B cell (primary cell): Measurements from ENCODE around the gene PRKN. TPM values are rescaled to one million over a fixed set of nuclear protein-coding genes. Genes with fewer than 3 reads are reported as not detected.

ENCODE experiments used
- ATAC-seq: fragments of 200-7000 bp; cut with Tn5 transposase; one replicate; pipeline ENCODE4 v1.10.0; 2021; ENCODE audit warnings: low read depth, mild to moderate bottlenecking, moderate number of reproducible peaks, moderate library complexity
- CTCF ChIA-PET: fragments of 350-600 bp; sonication (Branson Sonifier 250); formaldehyde crosslinking; loops from one replicate; lab custom pipeline; 2021; ENCODE audit warnings: antibody characterized with exemption, inconsistent platforms; lab: Charles Lee
- POLR2A ChIA-PET: fragments of 350-600 bp; sonication (Branson Sonifier 250); formaldehyde crosslinking; loops from one replicate; lab custom pipeline; 2021; ENCODE audit warnings: antibody characterized with exemption; lab: Charles Lee
- DNase-seq: peaks from one replicate; pipeline ENCODE4 v3.0.0; 2013
- H2AFZ ChIP-seq: 2 replicates; pipeline ENCODE4 v1.6.1; 2012; ENCODE audit warnings: mild to moderate bottlenecking, low read depth, low read length; ENCODE audit not compliant: insufficient read depth, poor library complexity, severe bottlenecking
- H3K27ac ChIP-seq, 2 donors: 1 replicate in 1 of 2; 2 replicates in 1 of 2; pipeline ENCODE4 v1.5.1; 2012 to 2013; ENCODE audit warnings: low read length in 2 of 2, mild to moderate bottlenecking in 2 of 2, moderate library complexity in 1 of 2
- H3K27me3 ChIP-seq, 4 experiments: fragments of 200-600 bp in 1 of 4; sonication (generic) in 1 of 4; replicated peaks in 1 of 4; 1 replicate in 2 of 4; 2 replicates in 2 of 4; pipeline versions ENCODE4 v1.6.1 to v1.7.0; 2013 to 2016; ENCODE audit warnings: low read length in 3 of 4, mild to moderate bottlenecking in 2 of 4, mixed read lengths in 1 of 4, moderate library complexity in 1 of 4; ENCODE audit not compliant: insufficient read depth in 4 of 4, control insufficient read depth in 3 of 4; ENCODE audit errors: control extremely low read depth in 1 of 4
- H3K36me3 ChIP-seq, 2 experiments: replicated peaks in 1 of 2; 1 replicate in 1 of 2; 2 replicates in 1 of 2; pipeline versions ENCODE4 v1.6.1 to v1.7.1; 2013; ENCODE audit warnings: low read length in 1 of 2; ENCODE audit not compliant: insufficient read depth in 2 of 2, control insufficient read depth in 1 of 2; ENCODE audit errors: control extremely low read depth in 1 of 2, extremely low read depth in 1 of 2
- H3K4me1 ChIP-seq, 2 donors: fragments of 200-600 bp in 1 of 2; sonication (generic) in 1 of 2; 1 replicate in 1 of 2; 2 replicates in 1 of 2; pipeline versions ENCODE4 v1.5.1 to v1.6.1; 2013 to 2017; ENCODE audit warnings: low read length in 2 of 2; ENCODE audit not compliant: control insufficient read depth in 2 of 2, insufficient read depth in 2 of 2
- H3K4me2 ChIP-seq: replicated peaks from 2 replicates; pipeline ENCODE3; 2012; ENCODE audit warnings: mild to moderate bottlenecking, low read depth, low read length; ENCODE audit not compliant: poor library complexity, severe bottlenecking
- H3K4me3 ChIP-seq, 5 experiments: fragments of 200-600 bp in 1 of 5; sonication (generic) in 1 of 5; 1 replicate in 3 of 5; 2 replicates in 2 of 5; pipeline versions ENCODE4 v1.5.1 to v1.7.0; 2011 to 2016; ENCODE audit warnings: low read length in 4 of 5, mild to moderate bottlenecking in 4 of 5, low read depth in 2 of 5, control low read depth in 1 of 5, moderate library complexity in 1 of 5; ENCODE audit not compliant: insufficient read depth in 1 of 5; ENCODE audit errors: control extremely low read depth in 1 of 5, extremely low read depth in 1 of 5
- H3K79me2 ChIP-seq: fragments of 200-600 bp; sonication (generic); one replicate; pipeline ENCODE4 v1.6.0; 2016; ENCODE audit warnings: low read length; ENCODE audit not compliant: control insufficient read depth, insufficient read depth
- H3K9ac ChIP-seq: fragments of 200-600 bp; sonication (generic); 2 replicates; pipeline ENCODE4 v1.6.1; 2017; ENCODE audit warnings: mild to moderate bottlenecking, low read length, moderate library complexity
- H3K9me3 ChIP-seq, 3 donors: one replicate each; pipeline versions ENCODE4 v1.6.1 to v1.7.1; 2013; ENCODE audit warnings: low read length in 2 of 3; ENCODE audit not compliant: control insufficient read depth in 2 of 3, insufficient read depth in 1 of 3; ENCODE audit errors: control extremely low read depth in 1 of 3
- H4K20me1 ChIP-seq: 2 replicates; pipeline ENCODE4 v1.6.0; 2012; ENCODE audit warnings: mild to moderate bottlenecking, low read length; ENCODE audit not compliant: insufficient read depth, control insufficient read depth, poor library complexity, severe bottlenecking
- H3K27ac Mint-ChIP-seq: one replicate; pipeline ENCODE4 v1.8.0; 2021; ENCODE audit warnings: mixed read lengths
- H3K27me3 Mint-ChIP-seq: one replicate; pipeline ENCODE4 v1.8.0; 2021; ENCODE audit warnings: mixed read lengths
- H3K4me1 Mint-ChIP-seq: one replicate; pipeline ENCODE4 v1.8.0; 2021; ENCODE audit warnings: mixed read lengths
- H3K4me3 Mint-ChIP-seq: one replicate; pipeline ENCODE4 v1.8.0; 2021; ENCODE audit warnings: mixed read lengths
- H3K9me3 Mint-ChIP-seq: one replicate; pipeline ENCODE4 v1.8.0; 2022; ENCODE audit warnings: mixed read lengths; ENCODE audit not compliant: insufficient read depth
- EZH2 ChIP-seq: IDR thresholded peaks from 2 replicates; pipeline ENCODE4 v1.6.1; 2012; ENCODE audit warnings: borderline replicate concordance, low read depth, mild to moderate bottlenecking, moderate library complexity, low read length; ENCODE audit not compliant: insufficient read depth, poor library complexity, severe bottlenecking
- WGBS: methylation state at CpG from one replicate; pipeline ENCODE4 v1.1.5; 2013; ENCODE audit warnings: missing lambda C conversion rate; ENCODE audit not compliant: insufficient coverage; 5-methylcytosine and 5-hydroxymethylcytosine counted together
- intact Hi-C: fragments of 100-400 bp; cut with micrococcal nuclease; formaldehyde crosslinking; loops from one replicate; pipeline ENCODE4 v1.10.0; 2022
- polyA plus RNA-seq: library from polyadenylated mRNA; depleted of rRNA; stranded (reverse); fragments of >200 nt; gene quantifications from 2 replicates; pipeline ENCODE4 v1.2.3, GENCODE V29; 2012
- total RNA-seq, 2 donors: library from RNA; stranded (reverse); fragments of 120-200 nt in 1 of 2; gene quantifications; 1 replicate in 1 of 2; 2 replicates in 1 of 2; pipeline versions ENCODE4 v1.2.3 to v1.2.4, GENCODE V29; 2013 to 2022
- TF ChIP-seq, protein P1 (sequence below): fragments of 200-600 bp; IDR thresholded peaks from one replicate; pipeline ENCODE4 v1.8.0; 2022; ENCODE audit warnings: antibody characterized with exemption, mild to moderate bottlenecking

The PRKN gene
- total and polyA plus RNA-seq, 2 donors (not counting 1 experiment from before 2014, with no cell fraction given) = 1.6 to 6.2 TPM

DNA sequence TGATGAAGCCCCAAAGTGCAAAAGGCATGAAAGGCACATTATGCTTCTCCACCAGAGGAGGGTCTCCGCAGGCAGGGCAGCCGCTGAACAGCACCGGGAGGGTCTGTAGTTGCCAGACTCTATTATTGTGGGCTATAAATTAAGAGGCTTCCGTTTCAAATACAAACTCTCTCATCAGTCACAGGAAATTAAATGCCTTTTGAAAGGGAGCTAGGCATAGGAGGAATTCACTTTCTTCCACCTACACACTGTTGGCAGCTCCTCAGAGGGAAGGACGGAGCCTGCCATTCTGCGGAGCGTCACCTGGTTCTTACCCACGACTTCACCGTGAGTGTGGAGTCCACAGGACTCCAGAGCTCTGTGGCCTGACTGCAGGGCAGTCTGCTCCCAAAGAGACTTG is 1312.9 kb downstream of the PRKN start:
- no peak overlapping the region for H3K27ac ChIP-seq
- ATAC-seq (no peak), DNase-seq (no peak)
- H3K4me3 Mint-ChIP-seq = no peak overlapping the region
- peaks cover 17% of the 10 kb centered on the region for H3K27me3 Mint-ChIP-seq
- no peaks in the 10 kb centered on the region for H3K4me1 ChIP-seq
- POLR2A ChIA-PET = no interaction called here
- H3K27ac Mint-ChIP-seq = no peak overlapping the region
- no peak overlapping the region for H3K9ac ChIP-seq
- no peak overlapping the region for H3K4me2 ChIP-seq
- no peak for TF ChIP-seq EZH2
- TF ChIP-seq, protein P1, sequence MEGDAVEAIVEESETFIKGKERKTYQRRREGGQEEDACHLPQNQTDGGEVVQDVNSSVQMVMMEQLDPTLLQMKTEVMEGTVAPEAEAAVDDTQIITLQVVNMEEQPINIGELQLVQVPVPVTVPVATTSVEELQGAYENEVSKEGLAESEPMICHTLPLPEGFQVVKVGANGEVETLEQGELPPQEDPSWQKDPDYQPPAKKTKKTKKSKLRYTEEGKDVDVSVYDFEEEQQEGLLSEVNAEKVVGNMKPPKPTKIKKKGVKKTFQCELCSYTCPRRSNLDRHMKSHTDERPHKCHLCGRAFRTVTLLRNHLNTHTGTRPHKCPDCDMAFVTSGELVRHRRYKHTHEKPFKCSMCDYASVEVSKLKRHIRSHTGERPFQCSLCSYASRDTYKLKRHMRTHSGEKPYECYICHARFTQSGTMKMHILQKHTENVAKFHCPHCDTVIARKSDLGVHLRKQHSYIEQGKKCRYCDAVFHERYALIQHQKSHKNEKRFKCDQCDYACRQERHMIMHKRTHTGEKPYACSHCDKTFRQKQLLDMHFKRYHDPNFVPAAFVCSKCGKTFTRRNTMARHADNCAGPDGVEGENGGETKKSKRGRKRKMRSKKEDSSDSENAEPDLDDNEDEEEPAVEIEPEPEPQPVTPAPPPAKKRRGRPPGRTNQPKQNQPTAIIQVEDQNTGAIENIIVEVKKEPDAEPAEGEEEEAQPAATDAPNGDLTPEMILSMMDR = no peak
- H3K27me3 ChIP-seq = no peaks in the 10 kb centered on the region
- H3K4me3 ChIP-seq = no peak overlapping the region
- no peak overlapping the region for H2AFZ ChIP-seq
- 96% methylated on average over 5 of the region's 9 CpGs for WGBS
- H3K36me3 ChIP-seq = no peaks in the 10 kb centered on the region
- H3K4me1 Mint-ChIP-seq = no peaks in the 10 kb centered on the region
- CTCF ChIA-PET = no interaction called here
- H3K9me3 ChIP-seq = peaks cover 0 to 5% (median 0%) of the 10 kb centered on the region in 3 donors
- no peaks in the 10 kb centered on the region for H4K20me1 ChIP-seq
- no peaks in the 10 kb centered on the region for H3K9me3 Mint-ChIP-seq
- H3K79me2 ChIP-seq = no peaks in the 10 kb centered on the region
- intact Hi-C loops = no loop called here

DNA sequence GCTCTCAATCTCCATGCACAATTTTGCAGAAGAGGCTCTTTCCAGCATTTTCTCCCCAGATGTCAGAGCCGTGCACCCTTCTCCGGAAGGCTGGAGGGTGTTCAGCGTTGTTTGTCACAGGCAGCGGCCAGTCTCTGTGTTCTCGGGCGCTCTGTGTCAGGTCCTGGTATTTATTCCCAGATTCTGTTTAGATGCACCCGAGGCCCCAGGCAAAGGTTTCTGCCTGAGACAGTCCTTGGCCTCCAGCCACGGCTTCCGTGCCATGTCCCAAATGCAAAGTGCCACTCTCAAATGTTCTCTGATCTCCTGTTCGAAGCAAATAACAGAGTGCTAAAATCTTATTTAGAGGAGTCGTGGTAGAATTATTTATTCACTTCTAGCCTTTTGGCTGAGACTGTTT is 1313.4 kb downstream of the PRKN start:
- no peak for DNase-seq
- H3K27ac Mint-ChIP-seq = no peak overlapping the region
- WGBS = 95% methylated on average over 11 of the region's 11 CpGs

More for the DNA sequence above, 1313.4 kb downstream of the PRKN start:
- H3K79me2 ChIP-seq = no peaks in the 10 kb centered on the region
- Mint-ChIP-seq H3K4me3 (no peak overlapping the region), H3K9me3 (no peaks in the 10 kb centered on the region), H3K27me3 (peaks cover 15% of the 10 kb centered on the region), H3K4me1 (no peaks in the 10 kb centered on the region)
- no peak overlapping the region for H3K9ac ChIP-seq
- H3K4me3 ChIP-seq = no peak overlapping the region
- intact Hi-C loops = no loop called here
- POLR2A ChIA-PET = no interaction called here
- no peaks in the 10 kb centered on the region for H3K27me3 ChIP-seq
- H3K4me1 ChIP-seq = no peaks in the 10 kb centered on the region
- no peak overlapping the region for H3K4me2 ChIP-seq
- ATAC-seq = no peak
- no peak overlapping the region for H2AFZ ChIP-seq
- H3K27ac ChIP-seq = no peak overlapping the region
- CTCF ChIA-PET = no interaction called here
- H3K36me3 ChIP-seq = no peaks in the 10 kb centered on the region
- H3K9me3 ChIP-seq = peaks cover 0 to 5% (median 0%) of the 10 kb centered on the region in 3 donors
- TF ChIP-seq EZH2 = no peak
- TF ChIP-seq, protein P1 = no peak
- no peaks in the 10 kb centered on the region for H4K20me1 ChIP-seq
